Activated CD8-positive, alpha-beta memory T cell treated with anti-CD3 and anti-CD28 coated beads, Interleukin-2, amount 10 ng/mL, durations not matched to agents 7 days and 5 days (primary cell): ENCODE measurements around the gene HDGF. TPM values are rescaled to one million over a fixed set of nuclear protein-coding genes. Genes with fewer than 3 reads are reported as not detected.

Experiments
- ATAC-seq: fragments of 150-1000 bp; cut with Tn5 transposase; one replicate; pipeline ENCODE4 v1.10.0; 2021; ENCODE audit warnings: moderate library complexity
- CTCF ChIA-PET: fragments of 350-600 bp; sonication (Branson Sonifier 250); formaldehyde crosslinking; loops from one replicate; lab custom pipeline; 2021; ENCODE audit warnings: antibody characterized with exemption; lab: Charles Lee
- DNase-seq: peaks from one replicate; pipeline ENCODE4 v3.0.0-alpha.2; 2020
- H3K27ac Mint-ChIP-seq: one replicate; pipeline ENCODE4 v1.8.0; 2021; ENCODE audit warnings: mild to moderate bottlenecking, mixed read lengths
- H3K27me3 Mint-ChIP-seq: one replicate; pipeline ENCODE4 v1.8.0; 2021; ENCODE audit warnings: mixed read lengths
- H3K36me3 Mint-ChIP-seq: one replicate; pipeline ENCODE4 v1.8.0; 2021; ENCODE audit warnings: mild to moderate bottlenecking, mixed read lengths
- H3K4me1 Mint-ChIP-seq: one replicate; pipeline ENCODE4 v1.8.0; 2021; ENCODE audit warnings: mixed read lengths
- H3K4me3 Mint-ChIP-seq: one replicate; pipeline ENCODE4 v1.8.0; 2021; ENCODE audit warnings: mild to moderate bottlenecking, moderate library complexity, mixed read lengths
- H3K9me3 Mint-ChIP-seq: one replicate; pipeline ENCODE4 v1.8.0; 2022; ENCODE audit warnings: low read depth, mixed read lengths
- total RNA-seq, 2 experiments: library from RNA; stranded (reverse); gene quantifications; one replicate each; pipeline ENCODE4 v1.2.3, GENCODE V29; 2021

Gene HDGF
- total RNA-seq, 2 experiments from 2014 or later = 258 to 340 TPM

DNA sequence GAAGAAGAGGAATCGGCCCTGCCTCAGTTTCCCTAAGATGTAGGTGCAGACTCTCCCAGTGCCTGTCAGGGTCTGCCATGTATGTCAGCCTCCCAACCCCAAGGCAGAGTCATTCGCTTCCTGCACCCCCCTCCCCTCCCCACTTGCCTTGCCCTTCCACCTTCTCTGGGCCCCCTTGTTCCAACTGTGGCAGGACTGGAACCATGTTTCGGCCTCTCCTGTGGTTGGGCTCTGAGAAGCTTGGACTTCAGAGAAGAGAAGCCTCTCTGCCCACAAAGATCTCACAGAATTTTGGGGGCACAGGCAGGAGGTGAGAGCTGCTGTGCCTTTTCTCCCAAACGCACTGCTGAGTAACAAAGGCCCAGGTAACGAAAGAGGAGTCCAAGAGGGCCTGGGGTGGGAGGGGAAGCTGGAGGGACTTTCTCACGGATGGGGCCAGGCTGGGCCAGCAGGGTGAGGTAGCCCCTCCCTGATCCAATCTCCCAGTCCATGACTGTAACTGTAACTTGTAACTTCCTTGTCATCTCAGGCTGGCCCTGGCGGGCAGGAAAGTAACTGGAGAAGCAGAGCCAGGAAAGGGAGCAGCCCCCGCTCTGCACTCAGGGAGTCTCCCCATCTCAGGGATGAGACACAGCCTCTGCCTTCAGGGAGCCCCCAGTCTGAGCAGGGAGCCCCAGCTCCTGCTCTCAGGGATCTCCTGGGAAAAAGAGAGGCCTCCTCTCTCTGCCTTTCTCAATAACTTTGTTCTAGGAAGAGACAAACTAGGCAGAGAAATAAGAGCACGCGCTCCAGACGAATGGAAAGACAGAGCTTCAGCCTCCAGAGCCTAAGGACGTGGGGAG, 57.4 kb downstream of the HDGF start:
- Mint-ChIP-seq H3K27ac (no peak overlapping the region), H3K4me3 (no peak overlapping the region), H3K27me3 (peaks cover 63% of the 10 kb centered on the region), H3K9me3 (no peaks in the 10 kb centered on the region), H3K36me3 (no peaks in the 10 kb centered on the region), H3K4me1 (peaks cover 18% of the 10 kb centered on the region)
- DNase-seq = no peak
- CTCF ChIA-PET = interaction anchor here (0.7 to 13.4 kb wide), 3 partner anchors 9 to 32 kb away, joined by 3 to 286 read pairs (median 5); partner anchors contain the start of gene CRABP2
- ATAC-seq = no peak

DNA sequence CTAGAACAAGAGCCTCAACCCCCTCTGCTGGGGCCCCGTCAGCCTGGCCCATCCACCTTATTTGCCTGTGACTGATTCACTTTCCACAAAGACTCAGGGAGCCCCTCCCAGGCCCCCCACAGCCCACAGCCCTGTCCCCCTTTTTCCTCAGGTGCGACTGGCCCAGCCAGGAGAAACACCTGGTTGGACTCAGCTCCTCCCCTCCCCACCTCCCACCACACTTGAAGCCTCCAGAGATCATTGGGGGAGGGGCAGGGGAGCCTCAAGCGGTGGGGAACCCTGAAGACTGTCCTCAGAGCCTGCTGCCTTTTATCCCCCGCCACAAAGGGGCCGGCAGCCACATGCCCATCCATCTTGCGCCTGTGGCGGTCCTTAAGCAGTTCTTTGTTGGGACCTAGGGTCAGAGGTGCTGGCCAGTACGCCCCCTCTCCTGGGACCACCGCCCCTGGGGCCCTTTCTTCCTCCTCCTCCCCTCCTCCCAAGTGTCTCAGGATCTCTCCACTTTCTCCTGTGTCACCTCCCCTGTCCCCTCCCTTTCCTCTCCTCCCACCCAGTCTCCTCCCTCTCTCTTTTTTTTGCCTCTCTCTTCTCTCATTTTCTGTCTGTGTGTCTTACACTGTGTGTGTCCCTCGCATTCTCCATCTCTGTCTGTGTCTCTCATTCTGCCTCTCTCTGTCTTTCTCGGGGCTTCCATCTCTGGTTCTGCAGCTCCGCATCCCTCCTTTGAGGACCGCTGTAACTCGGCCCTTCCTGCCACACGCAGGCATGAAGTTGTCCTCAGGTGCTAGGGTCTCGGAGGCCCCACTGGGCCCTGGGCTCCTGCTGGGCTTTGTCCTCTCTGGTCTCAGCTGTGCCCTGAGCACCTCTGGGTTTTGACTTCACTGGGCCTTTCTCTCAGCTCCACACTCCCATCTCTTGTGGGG, 58.3 kb downstream of the HDGF start:
- H3K4me1 Mint-ChIP-seq = peaks cover 20% of the 10 kb centered on the region
- no peaks in the 10 kb centered on the region for H3K36me3 Mint-ChIP-seq
- no peaks in the 10 kb centered on the region for H3K9me3 Mint-ChIP-seq
- no peak overlapping the region for H3K4me3 Mint-ChIP-seq
- CTCF ChIA-PET = interaction anchor here (1.0 to 13.4 kb wide), 5 partner anchors 10 to 34 kb away, joined by 3 to 286 read pairs (median 82); partner anchors contain the start of genes CRABP2, ISG20L2, METTL25B and NES
- no peak overlapping the region for H3K27ac Mint-ChIP-seq
- DNase-seq (no peak), ATAC-seq (no peak)
- peaks cover 71% of the 10 kb centered on the region for H3K27me3 Mint-ChIP-seq

DNA sequence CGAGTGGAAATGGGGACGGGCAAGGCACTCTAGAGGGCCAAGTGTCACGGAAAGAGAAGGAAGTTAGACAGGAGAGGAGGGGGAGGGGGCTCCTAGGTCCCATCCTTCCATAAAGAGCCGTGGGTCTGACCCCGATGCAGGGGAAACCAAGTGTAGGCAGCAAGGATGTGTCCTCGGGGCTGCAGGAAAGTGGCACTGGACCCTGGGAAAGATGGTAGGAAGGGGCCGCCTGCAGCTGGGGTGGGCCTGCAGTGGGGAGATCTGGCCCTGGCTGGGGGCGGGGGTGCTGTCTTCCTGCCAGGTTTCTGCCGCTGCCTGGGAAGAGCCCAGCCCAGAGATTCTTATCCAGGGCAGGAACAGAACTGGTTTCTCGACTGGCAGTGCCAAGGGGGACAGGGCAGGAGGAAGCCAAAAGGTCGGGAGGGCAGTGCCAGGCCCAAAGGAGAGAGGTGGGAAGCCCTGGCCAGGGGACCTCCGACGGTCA, 59.0 kb downstream of the HDGF start:
- peaks cover 20% of the 10 kb centered on the region for H3K4me1 Mint-ChIP-seq
- CTCF ChIA-PET = interaction anchor here (1.0 to 13.4 kb wide), 6 partner anchors 10 to 199 kb away, joined by 3 to 286 read pairs (median 66); partner anchors contain the start of genes CRABP2, ISG20L2, METTL25B and NES
- H3K4me3 Mint-ChIP-seq = no peak overlapping the region
- H3K27me3 Mint-ChIP-seq = peaks cover 67% of the 10 kb centered on the region
- no peaks in the 10 kb centered on the region for H3K9me3 Mint-ChIP-seq
- H3K27ac Mint-ChIP-seq = no peak overlapping the region
- H3K36me3 Mint-ChIP-seq = no peaks in the 10 kb centered on the region
- DNase-seq (no peak), ATAC-seq (no peak)

Other genes starting within 250 kb of the HDGF start
- 10 to 100 TPM; 24.3 to 31.3 TPM for gene IQGAP3, start 179.1 kb downstream of the HDGF start, total RNA-seq
- gene TTC24, start 172.0 kb downstream of the HDGF start, total RNA-seq = 10 to 100 TPM; 12.6 to 16.9 TPM
- 10 to 100 TPM; 62.7 to 66.6 TPM for gene NAXE, start 159.9 kb downstream of the HDGF start, total RNA-seq
- 10 to 100 TPM; 40.5 to 50.9 TPM for gene GPATCH4, start 150.2 kb downstream of the HDGF start, total RNA-seq
- gene HAPLN2, start 132.3 kb downstream of the HDGF start, total RNA-seq = not detected
- under 1 TPM in 1 of 2 experiments, not detected in 1; 0.07 TPM for gene BCAN, start 109.6 kb downstream of the HDGF start, total RNA-seq
- not detected for gene NES, start 74.3 kb downstream of the HDGF start, total RNA-seq
- 1 to 10 TPM; 1.4 to 1.9 TPM for gene CRABP2, start 46.1 kb downstream of the HDGF start, total RNA-seq
- gene METTL25B, start 23.2 kb downstream of the HDGF start, total RNA-seq = 10 to 100 TPM; 44.0 to 49.6 TPM
- gene ISG20L2, start 22.9 kb downstream of the HDGF start, total RNA-seq = 10 to 100 TPM; 56.0 to 70.3 TPM
- 10 to 100 TPM; 60.4 to 80.0 TPM for gene MRPL24, start 10.6 kb downstream of the HDGF start, total RNA-seq
- gene PRCC, start 15.9 kb upstream of the HDGF start, total RNA-seq = 10 to 100 TPM; 68.7 to 99.8 TPM
- 100 to 1,000 TPM; 157 to 205 TPM for gene SH2D2A, start 65.2 kb upstream of the HDGF start, total RNA-seq
- under 1 TPM; 0.09 to 0.19 TPM for gene INSRR, start 107.4 kb upstream of the HDGF start, total RNA-seq
- gene NTRK1, start 109.2 kb upstream of the HDGF start, total RNA-seq = 1 to 10 TPM; 2.8 to 8.8 TPM
- gene PEAR1, start 142.0 kb upstream of the HDGF start, total RNA-seq = not detected
- gene LRRC71, start 169.0 kb upstream of the HDGF start, total RNA-seq = not detected